ENCODE data around the gene ANGEL2.
"Not testable (repeated sequence)": the region's sequence is repeated elsewhere in the genome, so short reads cannot be mapped to it uniquely, and the experiment has no call there.

Gene ANGEL2

DNA sequence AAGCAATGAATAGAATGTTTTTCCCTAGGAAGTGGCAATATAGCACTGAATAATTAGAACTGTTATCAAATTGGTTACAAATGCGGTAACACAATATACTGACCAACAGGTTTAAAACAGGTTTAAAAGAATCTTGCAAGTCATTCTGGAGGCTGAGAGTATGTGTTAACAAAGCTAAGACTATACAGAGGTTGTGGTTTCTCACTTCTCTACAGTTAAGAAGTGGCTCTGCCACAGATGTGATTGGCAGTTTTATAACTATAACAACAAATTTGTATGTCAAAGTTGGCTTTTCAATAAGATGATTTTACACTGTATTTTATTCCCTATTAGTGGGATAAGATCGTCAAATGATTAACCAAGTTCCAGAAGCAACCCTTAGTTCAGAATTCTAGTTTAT is 7.1 kb downstream of the ANGEL2 start:
- H3K36me3 ChIP-seq (replicated peaks): peaks cover 16% of the 10 kb centered on the region
- DNase-seq: no peak
- H3K27ac ChIP-seq: no peak overlapping the region
- H3K4me3 ChIP-seq (ENCODE audit: low read depth, low read length): no peak overlapping the region
- in situ Hi-C loops (cut with HindIII; ENCODE audit: low pct_ligation_motif_present, low sequenced_read_pairs): no loop called here
- TF ChIP-seq, protein P1, sequence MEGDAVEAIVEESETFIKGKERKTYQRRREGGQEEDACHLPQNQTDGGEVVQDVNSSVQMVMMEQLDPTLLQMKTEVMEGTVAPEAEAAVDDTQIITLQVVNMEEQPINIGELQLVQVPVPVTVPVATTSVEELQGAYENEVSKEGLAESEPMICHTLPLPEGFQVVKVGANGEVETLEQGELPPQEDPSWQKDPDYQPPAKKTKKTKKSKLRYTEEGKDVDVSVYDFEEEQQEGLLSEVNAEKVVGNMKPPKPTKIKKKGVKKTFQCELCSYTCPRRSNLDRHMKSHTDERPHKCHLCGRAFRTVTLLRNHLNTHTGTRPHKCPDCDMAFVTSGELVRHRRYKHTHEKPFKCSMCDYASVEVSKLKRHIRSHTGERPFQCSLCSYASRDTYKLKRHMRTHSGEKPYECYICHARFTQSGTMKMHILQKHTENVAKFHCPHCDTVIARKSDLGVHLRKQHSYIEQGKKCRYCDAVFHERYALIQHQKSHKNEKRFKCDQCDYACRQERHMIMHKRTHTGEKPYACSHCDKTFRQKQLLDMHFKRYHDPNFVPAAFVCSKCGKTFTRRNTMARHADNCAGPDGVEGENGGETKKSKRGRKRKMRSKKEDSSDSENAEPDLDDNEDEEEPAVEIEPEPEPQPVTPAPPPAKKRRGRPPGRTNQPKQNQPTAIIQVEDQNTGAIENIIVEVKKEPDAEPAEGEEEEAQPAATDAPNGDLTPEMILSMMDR (IDR thresholded peaks at IDR 0.05; ENCODE audit: low read depth, low read length, missing control alignments): no peak
- H3K27me3 ChIP-seq (replicated peaks): no peaks in the 10 kb centered on the region

DNA sequence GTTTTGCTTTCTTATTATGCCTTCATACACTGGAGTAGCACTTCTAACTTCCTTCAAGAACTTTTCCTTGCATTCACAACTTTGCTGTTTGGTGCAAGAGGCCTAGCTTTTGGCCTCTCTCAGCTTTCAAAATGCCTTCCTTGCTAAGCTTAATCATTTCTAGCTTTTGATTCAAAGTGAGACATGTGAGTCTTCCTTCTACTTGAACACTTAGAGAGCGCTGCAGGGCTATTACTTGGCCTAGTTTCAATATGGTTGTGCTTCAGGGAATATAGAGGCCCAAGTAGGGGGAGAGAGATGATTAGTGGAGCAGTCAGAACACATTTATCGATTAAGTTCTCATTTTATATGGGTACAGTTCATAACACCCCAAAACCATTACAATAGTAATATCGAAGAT is 12.4 kb downstream of the ANGEL2 start:
- Histone ChIP-seq H3K27me3 (replicated peaks) (no peaks in the 10 kb centered on the region), H3K4me3 (ENCODE audit: low read depth, low read length) (no peak overlapping the region), H3K27ac (no peak overlapping the region), H3K36me3 (replicated peaks) (peaks cover 26% of the 10 kb centered on the region)
- no peak for DNase-seq
- in situ Hi-C loops (cut with HindIII; ENCODE audit: low pct_ligation_motif_present, low sequenced_read_pairs): no loop called here
- TF ChIP-seq, protein P1 (IDR thresholded peaks at IDR 0.05; ENCODE audit: low read depth, low read length, missing control alignments): no peak

DNA sequence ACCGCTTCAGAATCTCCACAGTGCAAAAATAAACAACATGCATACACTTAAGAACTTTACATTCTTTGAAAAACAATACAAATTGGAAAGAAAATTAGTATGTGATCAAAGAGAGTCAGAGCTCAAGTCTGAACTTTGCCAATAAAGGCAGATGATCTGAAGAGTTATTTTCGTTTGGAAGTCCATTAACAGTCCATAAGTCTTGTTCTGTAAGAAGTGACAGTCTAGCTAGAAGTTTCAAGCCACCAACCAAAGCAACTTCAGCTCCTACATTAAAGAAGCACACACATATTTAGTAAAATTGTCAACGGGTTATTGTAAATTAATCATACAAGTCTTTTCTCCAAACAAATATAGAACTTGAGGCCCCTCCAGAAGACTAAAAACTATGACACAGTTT is 20.7 kb downstream of the ANGEL2 start:
- in situ Hi-C loops (cut with HindIII; ENCODE audit: low pct_ligation_motif_present, low sequenced_read_pairs): no loop called here
- no peak for DNase-seq
- Histone ChIP-seq H3K27ac (no peak overlapping the region), H3K36me3 (replicated peaks) (peaks cover 13% of the 10 kb centered on the region), H3K27me3 (replicated peaks) (no peaks in the 10 kb centered on the region), H3K4me3 (ENCODE audit: low read depth, low read length) (no peak overlapping the region)
- TF ChIP-seq, protein P1 (IDR thresholded peaks at IDR 0.05; ENCODE audit: low read depth, low read length, missing control alignments): no peak

DNA sequence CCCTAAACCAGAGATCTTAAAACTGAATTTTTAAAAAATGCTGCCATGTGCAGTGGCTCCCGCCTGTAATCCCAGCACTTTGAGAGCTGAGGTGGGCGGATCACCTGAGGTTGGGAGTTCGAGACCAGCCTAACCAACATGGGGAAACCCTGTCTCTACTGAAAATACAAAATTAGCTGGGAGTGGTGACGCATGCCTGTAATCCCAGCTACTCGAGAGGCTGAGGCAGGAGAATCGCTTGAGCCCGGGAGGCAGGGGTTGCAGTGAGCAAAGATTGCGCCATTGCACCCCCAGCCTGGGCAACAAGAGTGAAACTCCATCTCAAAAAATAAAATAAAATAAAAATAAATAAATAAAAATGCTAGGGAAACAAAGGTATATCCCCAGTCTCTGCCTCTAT is 21.7 kb downstream of the ANGEL2 start:
- in situ Hi-C loops (cut with HindIII; ENCODE audit: low pct_ligation_motif_present, low sequenced_read_pairs): not testable (repeated sequence)

DNA sequence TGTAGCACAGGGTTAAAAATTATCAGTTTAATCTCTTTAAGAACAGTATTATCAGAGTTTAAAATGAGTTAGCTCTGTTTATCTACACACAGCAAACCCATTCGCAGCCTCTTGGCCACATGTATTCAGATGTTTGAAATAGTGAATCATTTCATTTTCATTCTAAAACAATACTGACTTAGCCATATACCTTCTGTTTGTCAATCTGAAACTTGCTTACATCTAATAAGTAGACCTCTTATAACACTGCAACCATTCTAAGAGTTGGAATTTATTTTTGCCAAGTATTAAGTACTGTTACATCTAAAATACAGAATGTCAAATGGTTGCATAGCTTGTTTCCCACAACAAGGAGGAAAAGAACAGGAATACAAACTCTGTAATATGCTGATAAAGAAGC is 25.4 kb downstream of the ANGEL2 start:
- TF ChIP-seq, protein P1 (IDR thresholded peaks at IDR 0.05; ENCODE audit: low read depth, low read length, missing control alignments): no peak
- Histone ChIP-seq H3K27ac (no peak overlapping the region), H3K4me3 (ENCODE audit: low read depth, low read length) (no peak overlapping the region), H3K27me3 (replicated peaks) (no peaks in the 10 kb centered on the region), H3K36me3 (replicated peaks) (peaks cover 7% of the 10 kb centered on the region)
- in situ Hi-C loops (cut with HindIII; ENCODE audit: low pct_ligation_motif_present, low sequenced_read_pairs): no loop called here
- no peak for DNase-seq

More for the DNA sequence above, 21.7 kb downstream of the ANGEL2 start:
- H3K27ac ChIP-seq; H3K27me3 ChIP-seq (replicated peaks); DNase-seq; H3K4me3 ChIP-seq (ENCODE audit: low read depth, low read length): not testable (repeated sequence)
- peaks cover 13% of the 10 kb centered on the region for H3K36me3 ChIP-seq (replicated peaks)

DNA sequence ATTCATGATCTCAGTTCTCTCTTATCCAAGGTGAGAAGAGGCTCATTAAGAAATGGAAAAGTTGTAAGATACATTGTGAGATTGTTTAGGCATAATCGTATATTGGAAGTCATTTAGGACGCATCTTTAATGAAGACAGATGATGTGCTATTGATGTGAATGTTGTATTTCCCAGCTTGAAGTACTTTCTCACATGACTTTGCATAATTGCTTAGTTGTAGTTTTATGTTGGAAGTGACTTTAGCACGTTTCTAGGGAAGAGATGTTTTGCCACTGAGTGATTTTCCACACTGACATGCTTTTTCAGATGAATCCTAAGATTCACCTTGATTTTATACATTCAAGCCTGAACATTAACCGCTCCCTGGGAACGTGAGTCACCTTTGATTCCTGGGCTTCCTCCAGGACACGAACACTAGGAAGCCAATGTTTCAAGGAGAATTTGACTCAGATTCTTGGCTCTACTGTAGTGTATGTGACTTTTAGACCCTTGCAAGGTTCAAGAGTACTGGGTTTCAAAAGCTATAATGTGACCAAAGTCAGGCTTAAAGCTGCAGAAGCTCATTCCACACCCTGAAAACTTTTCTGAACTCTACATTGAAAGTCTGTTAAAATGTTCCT is 27.9 kb downstream of the ANGEL2 start:
- Histone ChIP-seq H3K36me3 (replicated peaks) (peaks cover 3% of the 10 kb centered on the region), H3K27ac (no peak overlapping the region), H3K27me3 (replicated peaks) (no peaks in the 10 kb centered on the region), H3K4me3 (ENCODE audit: low read depth, low read length) (no peak overlapping the region)
- in situ Hi-C loops (cut with HindIII; ENCODE audit: low pct_ligation_motif_present, low sequenced_read_pairs): no loop called here
- DNase-seq: no peak
- TF ChIP-seq, protein P1 (IDR thresholded peaks at IDR 0.05; ENCODE audit: low read depth, low read length, missing control alignments): no peak
